H9 (cell line): ENCODE results near the gene ITGB7. TPM values are rescaled to one million over a fixed set of nuclear protein-coding genes. Genes with fewer than 3 reads are reported as not detected.

Experiments
- DNase-seq: peaks from one replicate; pipeline ENCODE4 v3.0.0-alpha.2; 2017
- H2AFZ ChIP-seq: one replicate; pipeline ENCODE4 v1.6.1; 2013; ENCODE audit warnings: mild to moderate bottlenecking, low read length, control low read depth, moderate library complexity
- H2AK5ac ChIP-seq: 2 replicates; pipeline ENCODE4 v1.6.1; 2013; ENCODE audit warnings: low read length, control low read depth, mixed read lengths; ENCODE audit not compliant: insufficient read length
- H2BK120ac ChIP-seq: one replicate; pipeline ENCODE4 v1.6.1; 2013; ENCODE audit warnings: low read depth, mild to moderate bottlenecking, low read length, control low read depth, inconsistent platforms; ENCODE audit not compliant: poor library complexity, severe bottlenecking
- H2BK12ac ChIP-seq: 2 replicates; pipeline ENCODE4 v1.6.1; 2013; ENCODE audit warnings: low read length, control low read depth, mixed read lengths, low read depth; ENCODE audit not compliant: insufficient read length
- H2BK15ac ChIP-seq: 2 replicates; pipeline ENCODE4 v1.6.1; 2013; ENCODE audit warnings: low read depth, low read length, control low read depth
- H2BK20ac ChIP-seq: one replicate; pipeline ENCODE4 v1.6.1; 2013; ENCODE audit warnings: low read depth, mild to moderate bottlenecking, low read length, control low read depth, inconsistent platforms; ENCODE audit not compliant: poor library complexity, severe bottlenecking
- H2BK5ac ChIP-seq: 2 replicates; pipeline ENCODE4 v1.6.1; 2013; ENCODE audit warnings: low read length, control low read depth, mixed read lengths; ENCODE audit not compliant: insufficient read length
- H3K14ac ChIP-seq: 2 replicates; pipeline ENCODE4 v1.6.1; 2013; ENCODE audit warnings: low read length, control low read depth; ENCODE audit not compliant: insufficient read depth
- H3K18ac ChIP-seq: 2 replicates; pipeline ENCODE4 v1.6.1; 2013; ENCODE audit warnings: low read depth, mild to moderate bottlenecking, mixed read lengths, low read length, control low read depth; ENCODE audit not compliant: insufficient read length
- H3K23ac ChIP-seq: 2 replicates; pipeline ENCODE4 v1.6.1; 2013; ENCODE audit warnings: low read length, control low read depth, mixed read lengths, low read depth; ENCODE audit not compliant: insufficient read length
- H3K23me2 ChIP-seq: 2 replicates; pipeline ENCODE4 v1.6.1; 2013; ENCODE audit warnings: low read depth, mild to moderate bottlenecking, mixed read lengths, low read length, control low read depth; ENCODE audit not compliant: insufficient read length, poor library complexity, severe bottlenecking
- H3K27ac ChIP-seq: 2 replicates; pipeline ENCODE4 v1.5.1; 2013; ENCODE audit warnings: low read length, control low read depth, mixed read lengths, low read depth; ENCODE audit not compliant: insufficient read length
- H3K27me3 ChIP-seq: 2 replicates; pipeline ENCODE4 v1.6.1; 2013; ENCODE audit warnings: low read length, control low read depth, inconsistent platforms; ENCODE audit not compliant: insufficient read depth
- H3K4ac ChIP-seq: 2 replicates; pipeline ENCODE4 v1.6.1; 2013; ENCODE audit warnings: low read depth, mild to moderate bottlenecking, control low read depth, inconsistent platforms, low read length, moderate library complexity
- H3K4me1 ChIP-seq: 2 replicates; pipeline ENCODE4 v1.6.1; 2013; ENCODE audit warnings: low read length, control low read depth, inconsistent platforms; ENCODE audit not compliant: insufficient read depth
- H3K4me2 ChIP-seq: 2 replicates; pipeline ENCODE4 v1.6.1; 2013; ENCODE audit warnings: low read length, control low read depth, mixed read lengths; ENCODE audit not compliant: insufficient read length, insufficient read depth
- H3K56ac ChIP-seq: 2 replicates; pipeline ENCODE4 v1.6.1; 2013; ENCODE audit warnings: low read depth, mild to moderate bottlenecking, mixed read lengths, low read length, control low read depth; ENCODE audit not compliant: insufficient read length
- H3K79me1 ChIP-seq: 2 replicates; pipeline ENCODE4 v1.6.1; 2013; ENCODE audit warnings: low read depth, mild to moderate bottlenecking, moderate library complexity, low read length, control low read depth, inconsistent platforms; ENCODE audit not compliant: insufficient read depth, poor library complexity, severe bottlenecking
- H3K79me2 ChIP-seq: 2 replicates; pipeline ENCODE4 v1.6.1; 2013; ENCODE audit warnings: low read length, control low read depth, inconsistent platforms; ENCODE audit not compliant: insufficient read depth
- H3K9ac ChIP-seq: 2 replicates; pipeline ENCODE4 v1.6.1; 2013; ENCODE audit warnings: low read length, control low read depth, mixed read lengths; ENCODE audit not compliant: insufficient read length; ENCODE audit errors: extremely low read depth
- H3K9me3 ChIP-seq: one replicate; pipeline ENCODE4 v1.6.1; 2013; ENCODE audit warnings: low read depth, low read length, inconsistent platforms; ENCODE audit not compliant: control insufficient read depth
- H3T11ph ChIP-seq: one replicate; pipeline ENCODE4 v1.6.1; 2013; ENCODE audit warnings: mild to moderate bottlenecking, low read length, control low read depth, inconsistent platforms
- H4K20me1 ChIP-seq: one replicate; pipeline ENCODE4 v1.6.1; 2013; ENCODE audit not compliant: control insufficient read depth, insufficient read length, insufficient read depth
- H4K5ac ChIP-seq: 2 replicates; pipeline ENCODE4 v1.6.1; 2013; ENCODE audit warnings: low read depth, mild to moderate bottlenecking, mixed read lengths, low read length, control low read depth; ENCODE audit not compliant: insufficient read length
- H4K8ac ChIP-seq: replicated peaks from 2 replicates; pipeline ENCODE4 v1.6.1; 2013; ENCODE audit warnings: low read length, control low read depth, mixed read lengths, low read depth; ENCODE audit not compliant: insufficient read length
- H4K91ac ChIP-seq: 2 replicates; pipeline ENCODE4 v1.6.1; 2013; ENCODE audit warnings: low read depth, mild to moderate bottlenecking, moderate library complexity, mixed read lengths, low read length, control low read depth; ENCODE audit not compliant: insufficient read length
- H3K27ac Mint-ChIP-seq, 3 experiments: 2 replicates in 2 of 3; 3 replicates in 1 of 3; pipeline ENCODE4 v1.8.0; 2020 to 2021; ENCODE audit warnings: mixed read lengths in 3 of 3, mild to moderate bottlenecking in 1 of 3, moderate library complexity in 1 of 3
- H3K27me3 Mint-ChIP-seq: 2 replicates; pipeline ENCODE4 v1.8.0; 2021; ENCODE audit warnings: low read depth, mild to moderate bottlenecking, moderate library complexity, mixed read lengths
- H3K36me3 Mint-ChIP-seq, 3 experiments: 2 replicates in 2 of 3; 3 replicates in 1 of 3; pipeline ENCODE4 v1.8.0; 2020 to 2021; ENCODE audit warnings: low read depth in 3 of 3, mixed read lengths in 3 of 3; ENCODE audit not compliant: insufficient read depth in 1 of 3
- H3K4me1 Mint-ChIP-seq, 2 experiments: 2 replicates each; pipeline ENCODE4 v1.8.0; 2020; ENCODE audit warnings: mixed read lengths in 2 of 2
- H3K4me3 Mint-ChIP-seq, 2 experiments: 2 replicates in 1 of 2; 3 replicates in 1 of 2; pipeline ENCODE4 v1.8.0; 2020 to 2021; ENCODE audit warnings: mild to moderate bottlenecking in 2 of 2, mixed read lengths in 2 of 2, moderate library complexity in 1 of 2
- H3K9me3 Mint-ChIP-seq, 2 experiments: 2 replicates in 1 of 2; 3 replicates in 1 of 2; pipeline ENCODE4 v1.8.0; 2020; ENCODE audit warnings: mild to moderate bottlenecking in 2 of 2, mixed read lengths in 2 of 2, moderate library complexity in 1 of 2
- CTCF ChIP-seq: fragments of 200-600 bp; sonication (generic); conservative IDR thresholded peaks from 3 replicates; pipeline ENCODE4 v1.8.0; 2021; ENCODE audit warnings: antibody characterized with exemption, mild to moderate bottlenecking
- WGBS: extraction: QIAGEN DNeasy Blood & Tissue Kit; methylation state at CpG from one replicate; pipeline ENCODE4 v1.1.7; 2013; ENCODE audit warnings: missing lambda C conversion rate, low lambda C conversion rate, mixed read lengths; ENCODE audit not compliant: insufficient read length; ENCODE audit errors: extremely low coverage; 5-methylcytosine and 5-hydroxymethylcytosine counted together
- total RNA-seq: library from RNA; stranded (reverse); gene quantifications from 2 replicates; pipeline ENCODE4 v1.2.1, GENCODE V29; 2021

Gene ITGB7
- total RNA-seq, 1 experiment from 2014 or later = 0.39 TPM

DNA sequence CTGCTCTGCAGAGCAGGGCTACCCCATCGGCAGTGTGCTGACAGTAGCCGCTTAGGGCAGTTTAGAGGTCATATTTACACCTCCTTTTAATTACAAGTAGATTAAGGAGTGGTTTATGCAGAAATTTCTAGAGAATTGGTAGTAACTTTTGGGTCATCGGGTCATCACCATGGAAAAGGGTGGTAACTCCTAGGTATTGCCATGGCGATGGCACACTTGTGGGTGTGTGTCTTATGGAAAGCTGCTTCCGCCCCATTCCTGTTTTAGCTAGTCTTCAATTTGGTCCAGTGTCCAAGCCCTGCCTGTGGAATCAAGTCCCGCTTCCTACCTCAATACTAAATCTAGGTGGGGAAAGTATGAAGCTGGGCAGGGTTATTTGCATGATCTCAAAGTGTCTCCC lies 56.0 kb downstream of the ITGB7 start:
- no peak overlapping the region for H4K8ac ChIP-seq
- H3K79me1 ChIP-seq = no peaks in the 10 kb centered on the region
- no peak overlapping the region for H3K14ac ChIP-seq
- no peak for DNase-seq
- H3K27ac ChIP-seq = no peak overlapping the region
- WGBS = no CpG with 5 or more reads among the region's 6 CpGs
- H3K36me3 Mint-ChIP-seq = no peaks in the 10 kb centered on the region
- H3K9me3 ChIP-seq = no peaks in the 10 kb centered on the region
- no peak overlapping the region for H2AK5ac ChIP-seq
- H2BK12ac ChIP-seq = no peak overlapping the region
- no peak overlapping the region for H3K4ac ChIP-seq
- H3K27me3 ChIP-seq = no peaks in the 10 kb centered on the region; the same call in 1 of the 2 replicates
- H2BK120ac ChIP-seq = no peak overlapping the region
- no peaks in the 10 kb centered on the region for H3K23me2 ChIP-seq
- H4K5ac ChIP-seq = no peak overlapping the region
- H2AFZ ChIP-seq = no peak overlapping the region
- peaks cover 53% of the 10 kb centered on the region for H3K27me3 Mint-ChIP-seq
- no peak overlapping the region for H3K18ac ChIP-seq
- no peaks in the 10 kb centered on the region; the same call in 1 of the 2 replicates for H3K4me1 ChIP-seq
- no peaks in the 10 kb centered on the region for H3K79me2 ChIP-seq
- no peak overlapping the region for H3K23ac ChIP-seq
- H2BK20ac ChIP-seq = no peak overlapping the region
- no peak overlapping the region; a peak in 1 of 7 replicates for H3K27ac Mint-ChIP-seq
- no peak overlapping the region for H3K4me3 Mint-ChIP-seq
- no peaks in the 10 kb centered on the region for H3K9me3 Mint-ChIP-seq
- no peak overlapping the region for H2BK15ac ChIP-seq
- peaks cover 0 to 4% of the 10 kb centered on the region in 2 experiments; a peak in 2 of 4 replicates for H3K4me1 Mint-ChIP-seq
- no peak overlapping the region for H2BK5ac ChIP-seq
- H4K91ac ChIP-seq = no peak overlapping the region
- no peaks in the 10 kb centered on the region for H4K20me1 ChIP-seq
- no peak overlapping the region for H3T11ph ChIP-seq
- H3K9ac ChIP-seq = no peak overlapping the region
- TF ChIP-seq CTCF = no peak
- no peak overlapping the region for H3K4me2 ChIP-seq
- no peak overlapping the region for H3K56ac ChIP-seq
